Erythroblast (primary cell): ENCODE measurements around the gene LAMA1.

ENCODE experiments used
- GATA1 ChIP-seq: IDR thresholded peaks from 2 replicates; pipeline ENCODE4 v1.6.1; 2011; ENCODE audit warnings: low read depth, mild to moderate bottlenecking, control low read depth, low read length, moderate library complexity
- POLR2A ChIP-seq: IDR thresholded peaks from 2 replicates; pipeline ENCODE4 v1.6.1; 2011; ENCODE audit warnings: mild to moderate bottlenecking, low read length

DNA sequence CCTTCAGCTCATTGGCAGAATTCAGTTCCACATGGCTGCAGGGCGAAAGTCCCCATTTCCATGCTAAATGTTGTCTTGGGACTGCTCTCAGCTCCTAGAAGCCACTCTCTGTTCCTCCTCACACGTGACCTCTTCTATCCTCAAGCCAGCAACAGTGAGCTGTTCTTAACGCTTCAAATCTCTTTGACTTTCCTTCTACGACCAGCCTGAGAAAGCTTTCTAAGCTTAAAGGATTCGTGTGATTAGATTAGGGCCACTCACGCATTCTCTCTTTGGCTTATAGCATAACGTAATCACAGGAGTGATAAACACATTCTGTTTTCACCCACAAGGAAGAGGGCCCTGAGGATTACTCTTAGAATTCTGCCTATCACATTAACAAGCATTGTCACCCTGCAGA is 29.8 kb upstream of the LAMA1 start:
- no peak for TF ChIP-seq POLR2A
- TF ChIP-seq GATA1, result no peak
